Raji (cell line): Measurements from ENCODE around the gene METRNL.

Experiments used
- POLR2A ChIP-seq: IDR thresholded peaks from 2 replicates; pipeline ENCODE4 v1.6.1; 2011; ENCODE audit warnings: low read depth, low read length, control low read depth; ENCODE audit not compliant: insufficient read depth

Gene METRNL

DNA sequence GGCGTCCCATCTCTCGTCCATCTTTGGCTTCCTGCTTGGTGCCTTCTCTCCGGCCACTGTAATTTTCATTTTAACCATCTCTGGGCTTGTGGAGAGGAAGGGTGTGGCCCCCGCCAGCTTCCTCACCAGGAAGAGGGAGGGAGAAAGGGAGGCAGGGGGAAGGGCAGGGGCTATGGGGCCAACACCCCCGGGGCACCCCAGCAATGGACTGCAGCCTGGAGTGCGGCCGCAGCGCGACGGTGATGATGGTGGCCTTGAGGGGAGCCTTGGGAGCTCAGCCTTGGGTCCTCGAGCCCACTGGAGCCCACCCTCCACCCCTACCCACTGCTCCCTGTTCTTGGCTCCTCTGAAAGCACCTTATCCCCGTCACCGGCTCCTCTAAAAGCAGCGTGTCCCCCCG lies 9.5 kb downstream of the METRNL start:
- TF ChIP-seq POLR2A: no peak

GRCh38 chr17:83089328-83090132 lies 10.1 kb downstream of the METRNL start:
- TF ChIP-seq POLR2A: no peak

GRCh38 chr17:83090444-83091256 lies 11.2 kb downstream of the METRNL start:
- TF ChIP-seq POLR2A: no peak

- TF ChIP-seq POLR2A: no peak
These were observed 12.1 kb downstream of the METRNL start for GRCh38 chr17:83091257-83092141.

DNA sequence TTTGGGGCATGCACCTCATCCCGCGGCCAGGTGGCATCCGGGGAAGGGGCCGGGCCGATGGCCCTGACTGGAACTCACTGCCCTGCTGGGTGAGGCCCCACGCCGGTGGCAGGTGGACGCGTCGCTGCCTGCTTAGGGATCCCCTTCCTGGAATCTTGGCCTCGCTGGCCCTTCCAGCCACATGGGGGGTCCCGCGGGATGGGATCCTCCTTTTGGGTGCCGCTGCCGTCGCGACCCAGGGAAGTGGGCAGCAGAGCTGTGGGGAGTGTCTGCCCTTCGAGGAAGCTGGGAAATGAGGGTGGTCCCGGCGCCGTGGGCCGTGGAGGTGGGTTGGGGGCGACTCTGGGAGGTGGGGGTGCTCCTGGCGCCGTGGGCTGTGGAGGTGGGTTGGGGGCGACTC lies 12.8 kb downstream of the METRNL start:
- no peak for TF ChIP-seq POLR2A

- no peak for TF ChIP-seq POLR2A
These were observed 13.5 kb downstream of the METRNL start for GRCh38 chr17:83092931-83093330.

DNA sequence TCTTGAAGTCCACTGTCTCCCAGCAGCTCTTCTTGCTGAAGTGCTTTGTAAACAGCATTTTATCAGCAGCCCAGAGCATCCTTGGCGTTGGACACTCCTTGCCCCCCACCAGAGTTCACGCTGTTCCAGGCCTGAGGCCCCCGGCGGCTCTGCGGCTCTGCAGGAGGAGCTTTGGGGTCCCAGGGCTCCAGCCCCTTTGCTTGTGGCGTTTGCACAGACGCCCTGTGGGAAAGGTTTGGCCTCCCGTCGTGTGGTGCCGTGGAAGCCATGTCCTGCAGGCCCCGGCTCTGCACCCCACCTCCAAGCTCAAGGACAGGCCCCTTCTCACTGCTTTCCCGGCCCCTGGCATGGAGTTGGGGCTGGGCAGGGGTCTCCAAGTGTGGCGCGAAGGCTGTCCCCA lies 14.1 kb downstream of the METRNL start:
- no peak for TF ChIP-seq POLR2A

DNA sequence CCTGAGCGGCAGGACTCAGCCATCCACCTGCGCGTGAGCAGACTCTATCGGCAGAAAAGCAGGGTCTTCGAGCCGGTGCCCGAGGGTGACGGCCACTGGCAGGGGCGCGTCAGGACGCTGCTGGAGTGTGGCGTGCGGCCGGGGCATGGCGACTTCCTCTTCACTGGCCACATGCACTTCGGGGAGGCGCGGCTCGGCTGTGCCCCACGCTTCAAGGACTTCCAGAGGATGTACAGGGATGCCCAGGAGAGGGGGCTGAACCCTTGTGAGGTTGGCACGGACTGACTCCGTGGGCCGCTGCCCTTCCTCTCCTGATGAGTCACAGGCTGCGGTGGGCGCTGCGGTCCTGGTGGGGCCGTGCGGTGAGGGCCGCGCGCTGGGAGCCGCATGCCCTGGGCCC lies 14.9 kb downstream of the METRNL start:
- no peak for TF ChIP-seq POLR2A

- no peak for TF ChIP-seq POLR2A
These were observed 15.6 kb downstream of the METRNL start for GRCh38 chr17:83095016-83095415.

DNA sequence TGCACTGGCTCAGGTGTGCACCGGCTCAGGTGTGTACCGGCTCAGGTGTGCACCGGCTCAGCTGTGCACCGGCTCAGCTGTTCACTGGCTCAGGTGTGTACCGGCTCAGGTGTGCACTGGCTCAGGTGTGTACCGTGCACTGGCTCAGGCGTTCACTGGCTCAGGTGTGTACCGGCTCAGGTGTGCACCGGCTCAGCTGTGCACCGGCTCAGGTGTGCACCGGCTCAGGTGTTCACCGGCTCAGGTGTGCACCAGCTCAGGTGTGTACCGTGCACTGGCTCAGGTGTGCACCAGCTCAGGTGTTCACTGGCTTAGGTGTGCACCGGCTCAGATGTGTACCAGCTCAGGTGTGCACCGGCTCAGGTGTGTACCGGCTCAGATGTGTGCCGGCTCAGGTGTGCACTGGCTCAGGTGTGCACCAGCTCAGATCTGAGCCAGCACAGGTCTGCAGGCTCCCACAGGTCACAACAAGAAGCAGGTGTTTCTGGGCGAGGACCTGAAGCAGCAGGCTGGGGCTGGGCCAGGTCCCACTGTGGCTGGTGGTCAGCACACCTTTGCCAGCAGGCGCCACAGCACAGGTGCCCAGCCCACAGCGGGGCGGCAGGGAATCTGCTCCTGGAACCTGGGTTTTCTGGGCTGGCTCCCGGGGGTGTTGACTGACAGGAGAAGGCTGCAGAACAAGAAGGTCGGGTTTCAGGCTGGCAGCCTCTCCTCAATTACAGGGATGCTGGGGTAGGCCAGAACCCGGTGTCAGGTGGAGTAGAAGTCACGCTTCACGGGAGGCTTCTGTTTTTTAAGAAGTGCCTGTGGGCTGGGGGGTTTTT lies 17.2 kb downstream of the METRNL start:
- TF ChIP-seq POLR2A: no peak

GRCh38 chr17:83097831-83098230 lies 18.4 kb downstream of the METRNL start:
- TF ChIP-seq POLR2A: no peak

DNA sequence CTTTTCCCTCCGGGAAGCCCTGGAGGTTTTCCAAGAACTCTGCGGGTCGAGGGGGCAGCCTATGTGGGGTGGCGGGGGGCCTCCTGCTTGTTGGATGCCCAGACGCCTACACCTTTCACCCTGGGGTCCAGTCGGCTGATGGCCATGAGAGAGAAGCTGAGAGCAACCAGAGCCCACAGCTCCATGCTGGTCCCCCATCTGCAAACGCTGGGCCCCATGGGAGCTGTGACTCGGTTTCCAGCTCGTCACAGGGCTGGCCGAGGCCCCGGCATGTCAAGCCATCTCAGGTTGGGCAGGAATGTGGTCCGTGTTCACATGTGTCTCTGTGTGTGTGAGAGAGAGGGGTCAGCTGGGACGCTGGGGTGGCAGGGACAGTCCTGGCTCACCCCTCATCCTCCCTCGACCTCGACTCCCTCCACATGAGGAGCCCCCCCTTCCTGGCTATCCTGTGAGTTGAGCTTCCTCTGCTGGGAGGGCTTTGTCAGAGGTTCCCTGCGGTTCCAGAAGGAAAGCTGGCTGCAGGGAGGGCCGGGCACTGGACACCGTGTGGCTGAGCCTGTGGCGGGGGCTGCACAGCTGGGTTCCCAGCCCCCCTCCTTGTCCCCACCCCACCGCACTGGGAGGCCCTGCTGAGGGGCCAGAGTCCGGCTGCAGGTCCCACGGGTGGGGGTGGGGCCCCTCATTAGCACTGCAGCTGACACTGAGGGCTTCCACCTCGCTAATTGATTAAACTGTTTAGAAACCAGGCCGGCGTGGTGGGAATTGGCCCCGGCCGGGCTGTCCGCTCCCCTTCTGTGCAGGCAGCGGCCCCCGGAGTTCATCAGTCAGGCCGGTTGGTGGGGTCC lies 19.1 kb downstream of the METRNL start:
- no peak for TF ChIP-seq POLR2A

- TF ChIP-seq POLR2A: no peak
These were observed 19.7 kb downstream of the METRNL start for GRCh38 chr17:83099086-83099555.
